Stimulated activated CD8-positive, alpha-beta memory T cell treated with anti-CD3 and anti-CD28 coated beads, Interleukin-15, amount 100 ng/mL, for 4 hours (primary cell): ENCODE data around the gene CTRB2.
"Not testable (repeated sequence)": the region's sequence is repeated elsewhere in the genome, so short reads cannot be mapped to it uniquely, and the experiment has no call there.

Experiments
- DNase-seq, 2 donors: peaks; one replicate each; pipeline ENCODE4 v3.0.0-alpha.2; 2020; ENCODE audit warnings: low read depth in 2 of 2

Gene CTRB2

DNA sequence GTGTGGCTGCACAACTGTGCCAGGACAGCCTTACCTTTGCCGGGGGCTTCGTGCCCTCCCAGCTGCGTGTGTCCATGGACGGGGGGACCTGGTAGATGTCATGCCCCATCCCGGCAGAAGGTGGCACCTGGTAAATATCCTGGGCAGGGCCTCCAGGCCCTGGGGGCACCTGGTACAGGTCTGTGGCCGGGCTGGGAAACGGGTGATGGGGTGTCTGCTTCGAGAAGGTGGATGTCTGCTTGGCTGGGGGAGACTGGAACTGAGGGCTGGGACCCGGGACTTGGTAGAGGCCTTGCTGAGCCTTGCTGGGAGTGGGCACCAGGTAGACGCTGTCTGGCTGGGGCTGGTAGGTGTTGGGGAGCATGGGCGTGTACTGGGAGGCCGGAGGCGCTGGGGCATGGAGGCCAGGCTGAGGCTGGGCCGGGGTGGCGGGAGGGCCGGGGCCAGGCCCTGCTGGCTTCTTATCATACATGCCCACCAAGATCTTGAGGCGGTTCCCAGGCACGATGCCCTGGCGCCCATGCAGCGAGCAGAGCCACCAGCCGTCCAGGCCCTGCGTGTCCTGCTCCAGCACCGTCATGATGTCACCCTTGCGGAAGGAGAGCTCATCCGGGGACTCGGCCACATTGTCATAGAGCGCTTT lies 35.6 kb upstream of the CTRB2 start:
- DNase-seq: not testable (repeated sequence)

DNA sequence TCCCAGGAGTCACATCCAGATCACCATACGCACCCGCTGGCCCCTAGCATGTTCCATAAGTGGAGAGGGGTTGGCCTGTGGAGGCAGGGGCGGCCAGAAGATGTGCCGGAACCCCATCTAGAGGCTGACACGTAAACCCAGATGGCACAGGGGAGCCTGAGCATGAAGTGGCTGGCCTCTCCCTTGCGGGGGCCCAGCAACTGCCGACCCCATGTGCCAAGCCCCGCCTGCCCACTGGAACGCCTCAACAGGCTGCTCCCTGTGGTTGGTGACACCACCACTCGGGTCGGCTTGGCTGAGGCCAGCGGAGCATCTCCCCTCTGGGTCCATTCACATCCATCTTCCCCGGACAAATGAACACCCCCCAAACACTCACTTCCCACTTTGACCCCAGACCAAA lies 35.0 kb upstream of the CTRB2 start:
- DNase-seq: no peak

DNA sequence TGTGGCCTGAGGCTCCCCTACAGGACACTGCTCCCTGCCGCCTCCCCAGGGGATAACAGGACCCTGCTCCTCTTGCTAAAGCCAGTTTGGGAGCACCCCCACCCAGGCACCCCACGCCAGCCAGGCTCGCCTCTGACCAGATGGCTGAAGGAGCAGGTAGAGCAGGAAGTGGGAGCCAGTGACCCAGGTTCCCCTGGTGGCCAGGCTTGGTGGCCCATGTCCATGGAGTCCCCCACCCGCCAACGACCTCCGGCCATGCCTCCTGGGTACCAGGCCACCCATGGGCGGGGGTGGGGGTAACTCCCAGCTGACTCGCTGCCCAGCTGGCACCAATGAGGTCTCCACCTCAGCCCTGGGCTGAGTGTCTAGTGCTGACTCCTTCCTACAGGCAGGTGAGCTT lies 34.5 kb upstream of the CTRB2 start:
- no peak for DNase-seq

DNA sequence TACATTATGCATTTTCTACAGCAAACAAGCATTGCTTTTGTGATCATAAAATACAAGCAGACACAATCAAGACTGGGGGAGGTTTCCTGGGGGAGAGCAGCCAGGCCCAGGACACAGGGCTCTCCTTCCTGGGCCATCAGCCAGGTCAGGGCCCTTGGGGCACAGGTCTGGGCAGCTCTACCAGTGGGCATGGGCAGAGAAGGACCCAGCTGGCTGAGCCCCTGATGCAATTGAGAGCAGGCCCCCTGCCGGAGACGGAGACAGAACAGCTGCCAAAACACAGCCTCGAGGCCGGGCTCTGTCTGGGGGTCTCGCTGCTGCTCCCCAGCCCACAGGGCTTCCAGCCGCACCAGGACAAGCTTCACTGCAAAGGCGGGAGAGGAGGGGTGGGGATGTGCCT lies 33.7 kb upstream of the CTRB2 start:
- not testable (repeated sequence) for DNase-seq

DNA sequence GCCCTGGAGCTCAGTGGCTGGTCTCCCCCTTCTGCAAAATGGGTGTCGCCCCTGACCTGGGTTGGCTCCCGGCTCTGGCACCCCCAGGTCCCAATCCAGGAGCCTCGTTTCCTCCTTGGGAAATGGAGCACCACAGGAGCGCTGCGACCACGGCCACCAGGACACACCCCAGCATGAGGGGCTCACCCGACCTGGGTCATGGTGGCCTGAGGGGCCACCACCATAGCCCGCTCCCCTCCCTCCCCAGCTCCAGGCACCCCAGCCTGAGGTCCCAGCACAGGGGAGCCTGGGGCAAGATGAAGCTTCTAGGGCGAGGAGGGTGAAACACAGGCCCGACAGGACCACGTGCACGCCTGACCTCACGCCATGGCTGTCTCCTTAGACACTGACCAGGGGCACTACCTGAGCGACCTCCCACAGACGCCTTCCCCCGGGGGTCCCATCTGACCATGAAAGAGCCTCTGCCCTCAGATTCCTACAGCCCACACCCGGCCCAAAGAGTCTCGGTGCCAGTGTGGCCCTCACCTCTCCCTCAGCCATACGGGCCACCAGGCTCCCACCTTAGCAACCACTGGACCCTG lies 32.7 kb upstream of the CTRB2 start:
- no peak for DNase-seq

DNA sequence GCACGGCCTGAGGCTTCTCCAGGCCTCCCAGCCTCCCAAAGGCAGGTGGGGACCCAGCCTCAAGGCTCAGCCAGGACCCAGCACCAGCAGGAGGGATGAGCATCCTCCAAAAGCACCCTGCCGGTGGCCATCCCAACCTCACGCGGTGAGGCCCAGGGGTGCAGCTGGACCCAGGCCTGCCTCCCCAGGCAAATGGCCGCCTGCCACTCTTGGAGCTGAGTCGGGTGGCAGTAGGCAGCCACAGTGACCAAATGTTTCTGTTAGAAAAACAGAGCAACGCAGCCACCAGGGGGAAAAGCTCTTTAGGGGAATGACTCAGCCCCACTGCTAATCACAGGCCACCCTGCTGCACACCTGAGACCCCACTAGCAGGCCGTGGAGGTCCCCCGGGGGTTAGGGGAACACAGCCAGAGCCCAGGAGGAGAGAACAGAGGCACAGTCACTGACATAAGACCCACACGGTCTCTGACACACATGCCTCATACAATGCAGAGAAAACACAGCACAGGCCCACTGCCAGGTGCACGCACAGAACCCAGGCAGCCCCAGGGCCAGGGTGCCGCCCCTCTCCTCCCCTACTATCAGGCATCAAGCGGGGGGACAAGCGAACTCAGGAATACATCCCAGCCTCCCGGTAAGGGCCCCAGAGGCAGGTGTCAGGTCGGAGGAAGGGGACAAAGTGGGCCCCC lies 32.0 kb upstream of the CTRB2 start:
- no peak for DNase-seq

DNA sequence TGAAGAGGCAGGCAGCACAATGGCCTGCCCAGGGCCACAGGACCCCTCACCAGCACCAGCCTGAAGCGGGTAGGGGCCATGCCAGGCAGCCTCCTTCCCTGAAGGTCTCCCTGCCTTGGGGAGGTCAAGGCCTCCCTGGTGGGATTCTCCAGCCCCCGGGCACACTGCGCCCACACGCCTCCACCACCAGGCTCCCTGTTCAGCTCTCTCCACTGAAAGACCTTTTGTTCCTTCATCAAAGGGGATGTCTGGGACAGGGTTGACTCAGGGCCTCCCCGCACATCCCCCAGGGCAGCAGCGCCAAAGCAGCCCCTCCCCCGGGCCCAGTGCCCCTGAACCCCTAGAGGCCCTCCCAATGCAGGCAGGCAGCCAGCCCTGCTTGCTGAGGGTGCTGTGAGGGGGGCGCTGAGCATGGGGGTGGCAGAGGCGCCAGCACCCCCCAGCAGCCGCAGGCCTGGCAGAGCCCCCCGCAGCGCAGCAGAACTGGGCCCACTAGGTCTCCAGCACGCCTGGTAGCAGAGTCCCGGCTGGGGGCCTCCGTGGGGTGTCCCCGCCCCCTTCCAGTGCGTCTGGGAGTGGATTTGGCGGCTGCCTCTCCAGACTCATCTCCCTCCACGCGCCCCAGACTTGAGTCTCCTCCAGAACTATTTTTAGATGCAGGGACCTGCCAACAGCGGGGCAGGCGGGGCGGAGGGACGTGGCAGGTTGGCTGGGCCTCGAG lies 31.3 kb upstream of the CTRB2 start:
- DNase-seq: no peak

DNA sequence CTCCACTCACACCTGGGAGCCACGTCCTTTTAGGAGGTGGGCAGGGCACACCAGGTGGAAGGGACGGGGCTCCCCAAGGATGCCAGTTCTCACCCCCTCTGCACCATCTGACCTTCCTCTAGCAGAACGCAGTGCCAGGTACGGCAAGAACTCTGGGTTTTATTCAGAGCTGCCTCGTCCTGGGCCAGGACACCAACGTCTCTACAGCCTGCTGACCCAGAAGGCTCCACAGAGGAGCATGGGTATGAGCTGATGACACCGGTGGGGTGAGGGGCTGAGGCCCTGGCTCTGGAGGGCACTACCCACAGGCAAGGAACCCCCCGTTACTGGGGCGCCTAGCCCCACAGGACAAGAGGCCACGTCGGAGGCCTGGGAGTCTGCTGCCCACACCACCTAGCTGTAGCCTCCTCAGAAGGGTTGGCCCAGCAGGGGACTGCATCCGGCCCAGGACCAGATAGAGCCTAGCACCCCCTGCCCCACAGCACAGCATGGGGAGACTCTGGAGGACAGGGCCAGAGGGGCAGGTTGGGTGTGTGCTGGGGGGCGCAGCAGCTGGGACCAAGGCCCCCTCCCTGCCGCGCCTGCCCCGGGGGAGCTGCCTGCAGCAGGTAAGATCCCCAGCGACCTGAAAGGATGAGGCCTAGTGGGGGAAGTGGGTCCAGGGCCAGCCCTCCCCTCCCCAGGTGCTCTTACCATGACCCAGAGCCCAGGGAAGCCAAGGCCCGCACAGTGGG lies 30.6 kb upstream of the CTRB2 start:
- DNase-seq: no peak

DNA sequence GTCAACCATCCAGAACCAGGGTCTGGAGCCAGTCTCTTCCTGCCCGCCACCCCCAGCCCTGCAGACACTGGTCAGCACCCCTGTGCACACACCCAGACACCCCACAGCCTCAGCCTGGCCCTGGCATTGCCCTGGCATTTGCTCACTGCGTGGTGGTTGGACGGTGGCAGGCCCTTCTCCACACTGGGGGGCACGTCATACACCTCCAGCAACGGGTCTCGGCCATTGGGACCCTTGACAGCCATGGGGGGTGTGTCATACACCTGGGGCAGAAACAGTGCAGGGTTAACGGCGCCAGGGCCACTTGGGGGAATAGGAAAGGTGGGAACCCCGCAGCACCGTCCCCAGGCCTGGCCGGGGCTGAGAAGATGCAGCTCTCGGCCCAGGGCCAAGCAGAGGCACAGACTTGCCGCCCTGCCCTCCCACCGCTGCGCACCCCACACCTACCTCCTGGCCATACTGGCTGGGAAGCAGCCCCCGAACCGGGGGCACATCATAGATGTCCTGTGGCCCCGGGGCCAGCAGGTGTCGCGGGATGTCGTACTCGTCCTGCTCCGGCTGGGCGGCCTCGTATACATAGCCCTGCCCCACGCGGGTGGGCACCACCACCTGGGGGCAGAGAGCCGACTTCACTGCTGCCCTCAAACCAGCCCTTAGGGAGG lies 29.9 kb upstream of the CTRB2 start:
- DNase-seq: no peak

DNA sequence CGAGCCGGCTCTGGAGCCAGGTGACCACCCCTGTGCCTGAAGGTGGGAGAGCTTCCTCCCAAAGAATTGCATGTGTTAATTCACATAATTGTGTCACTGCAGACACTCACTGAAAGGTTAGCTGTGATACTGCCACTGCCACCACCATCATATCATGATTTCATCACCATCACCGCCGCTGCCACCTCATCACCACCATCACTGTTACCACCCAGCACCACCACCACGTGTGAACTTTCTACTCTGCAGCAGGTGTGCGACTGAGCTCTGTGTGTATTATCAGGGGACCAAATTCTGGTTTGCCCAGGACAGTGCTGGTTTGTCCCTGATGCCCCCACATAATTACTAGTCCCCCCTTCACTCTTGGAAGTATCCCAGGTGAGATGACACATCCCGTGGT lies 29.3 kb upstream of the CTRB2 start:
- no peak for DNase-seq

DNA sequence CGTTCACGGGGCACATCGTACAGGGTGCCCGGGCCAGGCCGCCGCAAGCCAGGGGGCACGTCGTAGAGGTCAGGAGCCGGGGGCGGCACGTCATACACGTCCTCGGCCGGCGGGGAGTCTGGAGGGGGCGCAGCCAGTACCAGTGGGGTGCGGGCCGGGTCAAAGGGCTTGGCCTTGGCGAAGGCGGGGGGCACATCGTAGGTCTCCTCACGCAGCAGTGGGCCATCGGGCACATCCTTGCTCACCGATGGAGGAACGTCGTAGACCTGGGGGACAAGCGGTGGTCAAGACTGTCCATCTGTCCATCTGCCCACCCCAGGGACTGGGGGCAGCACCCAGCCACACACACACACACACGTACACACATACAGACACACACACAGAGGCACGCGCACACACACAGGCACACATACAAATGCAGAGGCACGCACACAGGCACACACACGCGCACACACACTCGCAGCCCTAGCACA lies 28.8 kb upstream of the CTRB2 start:
- no peak for DNase-seq

DNA sequence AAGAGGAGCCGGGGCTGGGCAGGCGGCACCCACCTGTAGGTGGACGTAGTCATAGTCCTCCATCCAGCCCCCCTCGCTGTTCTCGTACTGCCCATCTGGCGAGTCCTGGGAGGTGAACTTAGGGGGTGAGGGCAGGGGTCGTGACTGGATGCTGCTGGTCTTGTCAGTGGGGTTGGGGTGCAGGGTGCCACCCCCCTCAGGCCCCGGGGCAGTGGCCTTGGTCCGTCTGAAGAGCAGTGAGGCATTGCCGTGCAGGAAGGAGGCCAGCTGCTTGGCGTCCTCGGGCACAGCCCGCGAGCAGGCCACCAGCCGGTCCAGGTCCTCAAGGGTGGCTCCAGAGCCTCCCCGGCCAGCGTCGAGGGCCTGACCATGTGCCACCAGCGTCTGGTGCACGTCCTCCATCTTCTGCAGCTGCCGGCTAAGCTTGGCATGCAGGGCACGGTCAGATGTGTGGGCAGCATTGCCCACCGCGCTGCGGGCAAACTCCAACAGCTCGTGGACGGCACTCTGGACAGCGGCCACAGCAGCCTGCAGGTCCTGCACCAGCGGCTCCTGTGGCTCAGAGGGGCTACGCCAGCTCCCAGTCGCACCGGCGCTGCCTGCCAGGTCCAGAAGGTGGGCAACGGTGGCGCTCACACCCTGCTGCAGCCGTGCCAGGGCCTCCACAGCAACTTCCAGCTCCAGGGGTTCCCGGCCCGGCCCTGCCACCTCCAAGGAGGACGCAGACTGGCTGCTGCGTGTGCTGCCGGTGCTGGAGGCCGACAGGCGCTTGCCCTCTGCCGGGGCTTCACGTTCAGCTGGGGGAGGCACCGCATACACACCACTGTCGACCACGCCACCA lies 28.1 kb upstream of the CTRB2 start:
- no peak for DNase-seq

DNA sequence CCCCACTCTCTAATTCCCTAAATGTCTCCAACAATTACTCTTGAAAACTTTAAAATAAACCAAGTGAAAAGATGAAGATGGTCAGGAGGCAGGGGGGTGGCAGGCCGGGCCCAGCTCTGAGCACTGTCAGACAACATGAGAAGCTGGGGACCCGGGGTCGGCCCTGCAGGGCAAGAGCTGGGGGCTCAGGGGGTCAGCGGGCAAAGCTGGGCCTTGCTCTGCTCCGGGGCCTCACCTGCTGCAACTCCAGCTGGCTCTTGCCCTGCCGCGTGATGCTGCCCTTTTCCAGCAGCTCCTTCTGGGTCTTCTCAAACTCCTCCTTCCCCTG lies 26.6 kb upstream of the CTRB2 start:
- DNase-seq: no peak

DNA sequence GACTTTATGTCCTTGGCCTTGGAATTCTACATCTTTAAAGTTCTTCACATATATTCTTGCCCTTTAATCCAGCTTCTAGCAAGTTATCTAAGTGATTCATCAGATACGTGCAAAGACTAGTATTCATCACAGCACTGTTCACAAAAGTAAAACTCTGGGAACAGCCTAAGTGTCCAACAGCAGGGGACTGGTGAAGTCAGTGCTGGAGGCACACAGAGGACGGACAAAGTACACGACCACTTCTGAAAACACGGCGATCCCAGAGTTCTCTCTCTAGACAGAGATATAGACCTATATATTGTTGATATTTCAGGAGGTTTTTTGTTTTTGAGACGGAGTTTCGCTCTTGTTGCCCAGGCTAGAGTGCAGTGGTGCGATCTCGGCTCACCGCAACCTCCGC lies 24.6 kb upstream of the CTRB2 start:
- no peak for DNase-seq

DNA sequence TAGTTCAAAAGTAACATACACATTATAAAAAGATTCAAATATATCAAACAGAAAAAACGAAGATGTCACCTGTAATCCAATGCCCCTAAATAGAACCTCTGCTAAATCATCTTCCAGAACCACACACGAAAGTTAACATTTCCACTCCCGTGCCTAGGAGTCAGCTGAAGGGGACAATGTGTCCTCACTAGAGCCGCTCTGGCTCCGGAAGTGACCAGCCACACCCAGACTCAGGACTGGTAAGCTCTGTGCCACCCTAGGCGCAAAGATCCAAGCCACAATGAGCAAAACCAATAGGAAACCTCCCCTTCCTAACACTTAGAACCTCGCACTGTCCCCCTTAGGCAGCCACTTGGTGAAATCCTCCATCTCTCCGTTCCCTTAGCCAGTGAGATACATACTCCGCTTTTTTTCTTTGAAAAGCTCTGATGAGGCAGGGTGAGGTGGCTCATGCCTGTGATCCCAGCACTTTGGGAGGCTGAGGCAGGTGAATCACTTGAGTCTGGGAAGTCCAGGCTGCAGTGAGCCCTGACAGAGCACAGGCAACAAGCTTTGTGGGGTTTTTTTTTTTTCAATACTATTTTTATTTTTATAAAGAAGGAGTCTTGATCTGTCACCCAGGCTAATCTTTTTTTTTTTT lies 23.6 kb upstream of the CTRB2 start:
- DNase-seq: no peak

DNA sequence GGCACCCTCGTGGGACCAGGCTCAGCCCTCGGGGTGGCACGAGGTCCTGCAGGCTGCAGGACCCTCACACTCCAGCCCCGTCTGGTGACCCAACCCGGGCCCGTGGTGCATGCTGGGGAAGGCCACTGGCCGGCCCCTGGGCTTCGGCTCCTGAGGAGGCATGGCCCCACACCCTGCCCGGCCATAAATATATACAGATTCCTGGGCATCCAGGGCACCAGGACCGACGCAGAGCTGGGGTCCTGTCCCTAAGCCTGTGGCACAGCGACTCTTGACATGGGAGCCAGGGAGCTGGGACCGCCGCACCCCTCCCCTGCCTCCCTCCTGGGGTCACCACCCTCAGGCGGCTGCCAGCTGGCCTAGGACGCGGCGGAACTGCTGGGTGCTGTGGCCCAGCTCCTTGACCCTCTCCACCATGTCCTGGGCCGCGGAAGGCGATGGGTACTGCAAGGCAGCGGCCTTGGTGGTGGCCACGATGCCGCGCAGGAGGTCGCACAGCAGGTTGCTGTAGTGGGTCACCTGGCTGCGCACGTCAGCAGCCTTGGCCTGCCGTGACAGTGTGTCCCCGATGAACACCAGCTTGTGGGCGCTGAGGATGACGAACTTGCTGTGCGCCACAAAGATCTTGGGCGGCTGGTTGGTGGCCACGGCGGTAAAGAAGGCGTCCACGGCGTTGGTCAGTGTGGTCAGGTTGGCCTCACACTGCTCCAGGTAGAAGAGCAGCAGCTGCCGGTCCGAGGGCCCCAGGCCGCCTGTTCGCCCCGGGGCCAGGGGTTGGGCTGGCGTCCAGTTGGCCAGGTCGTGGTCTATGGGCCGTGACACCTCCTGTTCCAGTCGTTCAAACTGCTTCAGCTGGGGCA lies 22.4 kb upstream of the CTRB2 start:
- no peak for DNase-seq

DNA sequence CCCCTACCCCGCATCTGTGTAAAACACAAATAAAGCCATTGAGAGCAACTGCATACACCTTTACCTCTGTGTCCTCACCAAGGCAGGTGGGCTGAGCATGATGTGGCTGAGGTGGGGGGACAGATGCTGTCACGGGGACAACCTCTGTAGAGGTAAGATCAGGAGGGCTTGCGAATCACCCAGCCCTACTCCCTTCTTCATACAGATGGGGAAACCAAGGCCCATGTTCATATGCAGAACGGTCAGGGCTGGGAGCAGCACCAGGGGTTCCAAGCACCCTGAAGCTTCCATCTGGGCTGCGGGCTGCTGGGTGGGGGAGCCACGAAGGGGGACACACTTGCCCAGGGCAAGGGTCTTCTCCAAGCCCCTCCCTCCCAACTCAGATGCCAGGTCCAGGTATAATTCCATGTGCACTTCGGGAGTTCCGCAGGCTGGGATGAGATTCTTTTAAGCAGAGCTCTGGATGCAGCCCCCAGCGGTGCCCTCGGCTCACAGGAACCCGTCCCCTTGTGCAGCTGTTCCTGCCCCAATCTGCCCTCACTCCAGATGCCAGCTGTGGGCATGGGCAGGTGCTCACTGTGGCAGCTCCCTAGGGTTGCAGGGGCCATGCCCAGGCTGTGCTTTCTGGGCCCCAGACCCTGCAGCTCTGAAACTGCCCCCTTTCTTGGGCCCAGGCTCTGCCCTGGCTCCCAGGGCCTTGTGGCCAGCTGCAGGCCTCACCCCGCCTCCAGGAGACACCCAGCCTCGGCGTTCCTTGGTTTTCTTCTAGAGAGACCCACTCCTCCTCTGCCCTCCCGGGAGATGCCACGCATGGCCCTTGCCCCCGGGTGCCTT lies 21.4 kb upstream of the CTRB2 start:
- no peak for DNase-seq
